G401.6 (cell line): ENCODE results near the gene BBS9.
"Not testable (repeated sequence)": the region's sequence is repeated elsewhere in the genome, so short reads cannot be mapped to it uniquely, and the experiment has no call there.

Experiments used
- FAIRE-seq: peaks from 2 replicates; lab custom pipeline; 2012; peaks lifted over from hg19 to GRCh38; lab: Jason Lieb, UNC

BBS9 gene

DNA sequence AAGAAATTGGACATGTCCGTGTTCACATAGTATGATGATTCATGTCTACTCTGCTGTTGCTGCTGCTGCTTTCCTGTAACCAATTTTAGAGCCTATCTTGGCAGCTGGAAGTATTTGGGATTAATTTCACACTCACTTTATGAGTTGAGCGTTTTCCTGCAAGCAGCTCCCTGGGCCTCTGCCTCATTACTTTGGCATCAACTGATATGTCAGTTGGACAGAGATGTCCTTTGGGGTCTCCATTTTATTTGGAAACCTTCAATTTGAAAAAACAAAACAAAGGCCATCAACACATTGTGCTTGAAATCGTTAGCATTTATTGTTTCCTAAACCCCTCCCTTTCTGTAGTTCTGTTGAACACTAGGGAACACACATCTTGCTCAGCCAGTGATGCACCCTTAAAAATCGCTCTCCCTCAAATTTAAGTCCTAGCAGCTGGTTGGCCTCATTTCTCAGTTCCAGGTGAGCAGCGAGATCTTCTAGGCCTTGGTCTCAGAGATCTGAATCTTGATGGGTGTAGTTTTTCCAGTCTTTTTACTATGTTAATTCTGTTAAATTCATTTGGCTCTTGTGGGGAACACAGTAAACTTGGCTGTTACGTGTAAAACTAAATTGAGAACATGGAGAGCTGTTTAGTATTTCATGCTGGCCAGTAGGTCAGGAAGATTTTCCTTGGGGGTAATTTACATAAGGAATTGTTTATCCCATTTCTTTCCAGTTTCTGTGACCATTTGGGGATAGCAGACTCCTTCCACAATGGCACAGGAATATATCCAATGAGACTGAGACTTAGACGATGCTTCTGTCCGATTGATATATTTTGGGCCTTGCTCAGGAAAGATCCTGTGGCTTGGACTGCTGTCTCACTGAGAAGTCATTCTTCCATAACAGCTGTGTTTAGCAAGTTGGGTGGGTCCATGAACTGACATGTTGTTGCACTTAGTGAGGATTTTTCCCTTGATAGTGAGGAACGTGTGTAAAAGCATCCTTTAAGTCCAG is 371.6 kb downstream of the BBS9 start:
- FAIRE-seq, result no peak

DNA sequence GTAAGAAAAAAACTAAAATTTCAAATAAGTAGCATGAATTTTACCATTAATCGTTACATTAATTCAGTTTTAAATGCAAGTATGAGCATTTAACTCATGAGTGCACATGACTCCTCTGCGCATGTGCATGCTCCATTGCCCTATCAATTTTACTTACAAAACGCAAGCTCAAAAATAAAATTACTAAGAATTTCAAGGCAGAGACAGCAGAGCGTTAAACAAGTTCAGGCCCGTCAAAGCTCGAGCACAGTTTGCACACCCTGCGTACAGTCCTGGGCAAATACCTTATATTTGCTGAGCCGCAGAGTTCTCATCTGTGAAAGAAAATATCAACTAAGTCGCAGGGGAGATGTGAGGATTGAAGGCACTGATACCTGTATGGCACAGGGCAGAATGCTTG is 373.6 kb downstream of the BBS9 start:
- FAIRE-seq, result no peak

DNA sequence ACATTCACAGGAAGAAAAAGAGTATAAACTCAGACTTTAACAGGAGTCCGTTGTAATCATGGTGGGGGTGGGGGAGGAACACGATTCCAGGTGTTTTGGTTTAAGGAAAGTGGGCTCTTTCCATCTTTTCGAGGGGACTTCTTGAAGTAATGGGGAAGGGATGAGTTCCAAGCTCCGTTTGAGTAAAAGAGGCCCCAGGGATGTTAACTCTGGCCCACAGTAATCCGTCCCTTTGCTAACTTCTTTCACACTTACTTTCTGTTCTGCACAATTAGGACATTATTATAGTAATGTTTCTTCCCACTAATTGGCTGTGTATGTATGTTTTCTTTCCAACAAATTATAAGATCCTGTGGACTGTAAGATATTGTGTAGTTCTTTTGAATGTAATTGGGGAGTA is 374.4 kb downstream of the BBS9 start:
- no peak for FAIRE-seq

DNA sequence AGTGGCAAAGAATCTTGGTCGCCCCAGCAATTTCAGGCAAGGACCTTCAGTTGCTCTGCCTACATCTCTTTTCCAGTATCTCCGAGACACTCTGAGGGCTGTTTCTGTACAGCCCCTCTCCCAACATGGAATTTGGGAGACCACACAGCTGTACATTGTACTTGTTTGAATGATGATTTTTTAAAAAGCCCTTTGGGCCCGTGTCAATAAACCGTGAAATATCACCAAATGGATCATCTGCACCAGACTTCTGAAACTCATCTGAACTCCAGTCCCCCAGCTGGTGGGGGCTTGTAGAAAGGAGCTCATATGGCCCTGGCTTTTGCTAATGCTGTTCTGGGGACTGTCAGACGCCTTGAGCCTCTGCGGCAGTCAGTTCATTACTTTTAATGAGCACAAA is 374.9 kb downstream of the BBS9 start:
- no peak for FAIRE-seq

DNA sequence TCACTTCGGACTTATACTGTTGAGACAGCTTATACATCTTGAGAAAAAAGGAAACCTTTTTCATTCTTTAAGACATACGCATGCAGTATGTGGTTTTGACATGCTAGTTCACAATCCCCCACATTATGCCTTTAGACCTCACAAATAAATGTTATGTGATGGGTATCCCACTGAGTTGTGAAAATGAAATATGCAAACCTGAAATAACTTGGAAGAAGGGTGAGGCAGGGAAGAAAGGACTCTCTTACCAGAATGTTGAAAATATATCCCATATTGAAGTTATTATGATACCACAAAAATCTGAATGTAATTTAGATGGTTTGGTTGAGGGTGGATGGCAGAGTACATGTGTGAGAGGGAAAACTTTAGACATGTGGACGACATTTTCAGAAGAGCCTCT is 379.8 kb downstream of the BBS9 start:
- no peak for FAIRE-seq

DNA sequence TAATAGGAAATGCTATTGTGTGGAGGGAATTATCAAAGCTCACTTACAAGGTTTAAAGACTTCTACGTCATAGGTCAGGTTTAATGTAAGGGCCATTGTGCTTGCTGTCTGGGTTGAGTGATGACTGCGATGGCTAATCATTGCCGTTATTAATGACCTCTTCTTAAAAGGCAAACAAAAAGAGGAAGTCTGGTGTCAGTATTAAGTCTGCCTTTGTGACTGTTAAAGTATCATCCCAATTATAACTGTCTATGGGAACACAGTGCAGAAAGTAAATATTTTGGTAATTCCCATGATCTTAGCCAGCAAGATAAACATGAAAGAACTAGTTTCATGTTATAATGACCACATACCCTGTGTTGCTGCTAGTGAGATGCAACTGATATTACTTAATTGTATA is 382.4 kb downstream of the BBS9 start:
- no peak for FAIRE-seq

DNA sequence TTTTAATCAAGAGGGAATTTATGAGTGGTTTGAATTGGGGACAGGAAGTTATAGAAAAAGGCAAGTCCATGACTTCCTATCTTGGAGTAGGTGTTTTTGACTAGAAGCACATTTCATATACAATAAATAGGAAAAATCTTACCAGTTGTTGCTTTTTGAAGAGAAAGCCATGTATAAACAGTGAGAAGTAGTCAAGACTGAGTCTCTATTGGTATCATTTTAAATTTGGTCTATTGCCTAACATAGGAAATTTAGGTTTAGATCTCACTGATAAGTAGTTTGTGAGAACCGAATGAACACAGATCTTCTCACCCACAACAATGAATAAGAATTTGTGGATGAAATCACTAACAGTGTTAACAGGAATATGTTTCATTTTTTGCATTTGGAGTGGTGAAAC is 387.2 kb downstream of the BBS9 start:
- no peak for FAIRE-seq

DNA sequence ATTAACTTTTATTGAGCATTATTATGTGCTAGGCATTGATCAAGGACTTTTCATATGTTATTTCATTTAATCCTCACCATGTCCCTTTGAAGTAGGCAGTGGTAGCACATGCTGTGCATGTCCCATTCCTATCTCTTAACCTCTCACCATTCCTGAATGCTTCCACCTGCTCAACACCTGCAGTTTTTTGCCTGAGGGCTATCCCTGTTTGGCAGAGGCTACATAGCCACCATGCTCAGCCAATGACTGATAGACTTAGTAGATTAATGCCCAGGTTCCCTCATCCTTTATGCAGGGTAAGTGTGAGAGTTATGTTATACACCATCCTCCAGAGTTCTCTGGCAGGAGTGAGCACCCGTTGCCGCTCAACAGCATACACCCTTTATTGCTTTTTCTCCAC is 387.8 kb downstream of the BBS9 start:
- FAIRE-seq, result no peak

DNA sequence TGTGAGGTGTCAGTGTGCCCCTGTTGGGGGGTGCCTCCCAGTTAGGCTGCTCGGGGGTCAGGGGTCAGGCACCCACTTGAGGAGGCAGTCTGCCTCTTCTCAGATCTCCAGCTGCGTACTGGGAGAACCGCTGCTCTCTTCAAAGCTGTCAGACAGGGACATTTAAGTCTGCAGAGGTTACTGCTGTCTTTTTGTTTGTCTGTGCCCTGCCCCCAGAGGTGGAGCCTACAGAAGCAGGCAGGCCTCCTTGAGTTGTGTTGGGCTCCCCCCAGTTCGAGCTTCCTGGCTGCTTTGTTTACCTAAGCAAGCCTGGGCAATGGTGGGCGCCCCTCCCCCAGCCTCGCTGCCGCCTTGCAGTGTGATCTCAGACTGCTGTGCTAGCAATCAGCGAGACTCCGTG is 397.6 kb downstream of the BBS9 start:
- FAIRE-seq, result not testable (repeated sequence)

DNA sequence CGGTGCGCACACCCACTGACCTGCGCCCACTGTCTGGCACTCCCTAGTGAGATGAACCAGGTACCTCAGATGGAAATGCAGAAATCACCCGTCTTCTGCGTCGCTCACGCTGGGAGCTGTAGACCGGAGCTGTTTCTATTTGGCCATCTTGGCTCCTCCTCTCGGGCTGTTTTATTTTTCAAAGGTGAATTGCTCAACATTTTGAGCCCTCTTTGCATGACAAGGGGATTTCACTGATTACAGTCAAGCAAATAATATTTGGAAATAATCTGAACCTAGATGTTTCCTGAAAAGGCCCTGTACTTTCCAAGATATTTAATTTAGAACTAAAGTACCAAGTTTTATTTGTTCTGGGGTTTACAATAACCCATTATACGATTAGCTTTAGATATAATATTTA is 398.2 kb downstream of the BBS9 start:
- FAIRE-seq, result not testable (repeated sequence)

DNA sequence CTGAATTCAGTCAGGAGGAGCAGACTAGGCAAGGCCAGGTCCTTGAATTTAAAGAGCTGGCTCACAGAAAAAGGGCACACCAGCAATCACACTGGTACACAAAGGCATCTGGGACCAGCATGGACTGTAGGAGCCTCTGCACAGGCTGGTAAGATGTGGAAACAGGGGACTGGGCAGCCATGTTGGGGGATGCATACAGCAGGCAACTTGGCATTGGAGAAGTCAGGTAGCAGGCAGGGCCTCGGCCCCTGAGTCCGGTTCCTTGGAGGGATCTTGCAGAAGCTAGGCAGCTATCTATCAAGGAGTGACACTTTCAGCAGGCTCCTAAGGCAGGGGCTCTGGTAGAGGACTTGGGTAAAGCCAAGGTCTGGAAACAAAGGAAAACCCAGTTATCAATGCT is 399.7 kb downstream of the BBS9 start:
- no peak for FAIRE-seq

DNA sequence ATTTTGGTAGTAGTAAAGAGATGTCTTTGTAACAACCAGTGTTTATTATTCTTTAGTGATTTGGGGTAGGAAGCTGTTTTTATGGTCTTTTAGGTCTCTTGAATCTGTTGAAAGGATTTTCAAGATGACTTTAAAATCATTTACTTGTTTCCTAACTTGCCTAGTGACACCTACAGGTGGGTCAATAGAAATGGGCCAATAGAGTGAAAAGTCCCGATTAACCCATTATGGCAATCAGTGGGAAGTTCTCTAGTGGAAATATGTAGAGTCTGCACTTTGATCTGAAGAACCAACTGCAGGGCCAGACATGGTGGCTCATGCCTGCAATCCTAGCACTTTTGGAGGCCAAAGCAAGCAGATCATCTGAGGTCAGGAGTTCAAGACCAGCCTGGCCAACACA is 401.3 kb downstream of the BBS9 start:
- no peak for FAIRE-seq

DNA sequence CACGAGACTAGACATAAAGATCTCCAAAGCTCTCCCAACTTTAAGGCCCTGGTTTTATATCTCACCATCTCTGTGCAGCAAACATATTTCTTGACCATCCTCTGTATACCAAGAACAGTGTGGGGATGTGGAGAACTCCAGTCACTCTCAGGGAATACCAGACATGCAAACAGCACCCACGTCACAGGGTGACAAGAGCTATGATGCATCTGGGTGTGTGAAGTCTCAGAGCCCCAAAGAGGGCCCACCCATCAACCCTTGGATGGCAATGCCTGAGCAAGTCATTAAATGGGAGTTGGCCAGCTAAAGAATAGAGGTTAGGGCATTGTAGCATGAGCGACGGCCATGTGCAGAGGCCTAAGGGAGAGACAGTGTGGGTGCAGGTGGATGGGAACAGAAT is 402.5 kb downstream of the BBS9 start:
- FAIRE-seq, result no peak

DNA sequence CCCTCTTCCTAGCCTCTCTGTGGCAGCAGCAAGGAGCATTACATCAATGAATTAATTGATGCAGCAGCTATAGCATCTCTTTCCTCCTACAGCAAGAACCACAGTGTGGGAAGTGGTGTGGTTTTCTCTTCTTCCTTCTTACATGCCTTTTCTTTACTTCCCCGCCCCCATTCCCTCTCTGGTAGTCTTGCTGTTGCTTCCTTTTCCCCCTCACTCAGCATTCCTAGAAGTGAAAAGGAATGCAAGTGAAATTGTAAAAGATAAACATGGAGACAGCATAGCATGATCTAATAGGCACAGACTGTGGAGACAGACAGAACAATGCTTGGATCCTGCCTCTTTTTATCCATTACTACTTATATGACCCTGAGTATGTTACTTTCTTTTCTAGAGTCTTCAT is 405.5 kb downstream of the BBS9 start:
- no peak for FAIRE-seq

DNA sequence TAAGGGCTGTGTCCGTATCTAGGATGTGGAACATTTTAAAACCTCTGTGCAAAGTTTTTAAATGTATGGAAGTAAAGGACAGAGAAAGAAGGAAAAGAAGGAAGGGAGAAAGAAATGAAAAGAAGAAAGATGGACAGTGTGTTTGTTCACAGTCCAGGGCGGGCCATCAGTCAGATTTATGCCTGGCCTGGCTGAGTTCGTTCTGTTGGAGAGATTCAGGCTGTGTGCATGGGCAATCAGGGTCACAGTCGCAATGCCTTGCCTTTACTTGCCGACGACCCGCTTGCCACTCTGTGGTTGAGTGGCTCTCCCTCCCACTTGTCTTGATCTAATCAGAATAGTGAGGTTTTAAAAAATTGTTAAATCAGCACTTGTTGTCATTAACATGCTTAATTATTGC is 406.6 kb downstream of the BBS9 start:
- no peak for FAIRE-seq

DNA sequence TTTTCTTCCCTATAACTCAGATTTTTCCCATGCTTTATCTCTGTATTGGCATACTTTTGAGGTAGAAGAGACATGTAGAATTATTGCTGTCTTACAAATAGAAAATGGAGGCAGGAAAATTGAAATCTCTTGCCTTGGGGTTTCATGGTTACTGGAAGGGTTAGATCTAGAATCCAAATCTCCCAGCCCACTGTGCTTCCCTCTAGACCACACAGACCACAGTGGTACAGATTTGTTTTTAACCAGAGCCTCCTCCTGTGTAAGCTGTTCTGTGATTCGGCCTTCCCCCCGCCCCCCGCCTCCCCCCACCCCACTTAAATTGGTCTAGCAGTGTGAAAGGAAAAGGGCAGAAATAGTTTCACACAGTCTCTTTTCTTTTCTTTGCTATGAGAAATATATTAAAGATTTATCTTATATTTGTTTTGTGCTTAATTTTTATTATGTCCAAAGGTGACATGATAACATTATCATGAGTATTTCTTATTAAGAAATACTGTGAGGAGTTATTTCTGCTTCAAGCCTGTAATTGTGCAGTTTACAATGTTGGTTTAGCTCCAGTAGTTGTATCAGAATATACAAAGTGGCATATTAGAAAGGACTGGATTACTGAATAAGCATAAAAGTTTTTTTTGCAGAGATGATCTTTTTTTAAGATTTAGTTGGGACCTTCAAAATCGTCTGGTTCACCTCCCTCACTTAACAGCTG is 407.2 kb downstream of the BBS9 start:
- FAIRE-seq, result no peak

DNA sequence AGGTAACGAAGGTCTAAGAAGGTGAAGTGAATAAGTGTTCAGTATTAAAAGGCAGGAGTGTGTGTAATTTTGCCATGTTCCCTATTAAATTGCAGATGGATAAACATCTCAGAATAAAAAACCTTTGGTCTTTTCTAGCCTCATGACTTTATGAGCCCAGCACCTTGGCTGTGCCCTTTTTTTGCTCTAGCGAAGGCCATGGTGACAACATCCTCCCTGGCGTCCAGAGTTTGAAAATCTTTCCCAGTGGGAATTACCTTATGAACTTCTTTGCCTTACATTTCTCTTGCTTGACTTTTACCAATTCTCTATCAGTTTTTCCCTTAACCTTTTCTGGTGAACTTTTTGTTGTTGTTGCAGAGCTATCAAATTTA is 407.7 kb downstream of the BBS9 start:
- no peak for FAIRE-seq

DNA sequence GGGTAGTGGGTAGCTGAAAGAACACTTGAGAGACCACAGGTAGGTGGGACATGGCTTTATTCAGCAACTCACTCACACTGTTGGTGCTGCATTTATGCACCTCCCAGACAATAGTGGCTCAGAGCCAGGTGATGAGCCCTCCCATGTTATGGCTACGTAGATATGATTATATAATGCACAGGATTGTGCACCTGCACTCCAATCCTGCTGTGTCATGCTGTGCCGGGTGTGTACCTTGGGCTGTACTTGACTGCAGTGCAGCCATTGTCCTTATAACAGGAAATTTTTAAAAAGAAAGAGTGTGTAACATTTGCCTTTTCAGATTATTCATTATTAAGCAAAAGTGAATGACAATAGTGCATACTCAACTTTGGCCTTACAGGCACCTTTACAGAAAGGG is 409.8 kb downstream of the BBS9 start:
- FAIRE-seq, result no peak

DNA sequence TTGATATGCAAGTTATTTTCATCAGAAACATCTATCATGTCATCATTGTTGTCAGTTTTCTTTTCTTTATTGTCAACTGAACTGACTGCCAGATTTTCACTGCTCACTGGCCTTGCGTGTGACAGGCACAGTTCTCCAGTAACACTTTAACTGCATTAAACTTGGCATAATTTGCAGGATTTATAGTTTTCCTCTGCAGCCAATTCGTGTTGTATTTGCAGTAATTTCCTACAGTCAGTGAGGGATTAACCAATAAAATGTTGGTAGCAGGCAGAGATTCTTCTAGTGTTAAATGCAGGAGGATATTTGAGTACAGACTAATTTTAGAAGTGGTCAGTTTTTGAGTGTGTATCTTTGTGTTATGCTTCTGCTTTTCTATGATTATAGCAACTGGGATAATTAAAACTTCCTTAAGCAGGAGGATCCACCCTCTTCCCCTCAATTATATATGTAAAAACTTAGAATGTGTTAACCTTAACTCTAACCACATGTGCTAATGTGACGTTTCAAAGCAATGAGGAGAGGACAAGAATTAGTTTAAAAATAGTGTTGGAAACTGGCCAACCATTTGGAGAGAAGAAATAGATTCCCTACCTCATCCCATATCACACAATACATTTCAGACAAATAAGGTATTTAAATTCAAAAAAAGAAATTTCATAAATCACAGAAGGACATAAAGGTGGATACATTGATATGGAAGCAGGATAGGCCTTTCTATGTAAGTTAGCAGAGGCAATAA is 410.5 kb downstream of the BBS9 start:
- no peak for FAIRE-seq

DNA sequence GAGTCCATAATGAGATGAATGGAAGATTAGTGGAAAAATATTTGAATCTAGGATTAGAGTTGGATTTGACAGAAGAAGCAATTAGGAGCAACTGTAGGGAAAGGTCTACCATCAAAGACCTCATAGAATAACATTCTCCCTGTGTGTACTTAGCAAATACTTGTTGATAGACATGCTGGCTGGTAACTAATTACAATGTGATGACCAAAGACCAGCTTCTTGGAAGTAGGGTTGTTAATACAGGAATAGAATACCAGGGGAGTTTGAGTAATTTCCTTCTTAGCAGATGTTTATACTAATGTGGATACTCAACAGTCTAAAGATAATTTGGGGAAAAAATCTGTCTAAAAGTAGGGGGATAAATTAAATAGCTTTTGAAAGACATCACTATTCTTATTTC is 418.5 kb downstream of the BBS9 start:
- no peak for FAIRE-seq

DNA sequence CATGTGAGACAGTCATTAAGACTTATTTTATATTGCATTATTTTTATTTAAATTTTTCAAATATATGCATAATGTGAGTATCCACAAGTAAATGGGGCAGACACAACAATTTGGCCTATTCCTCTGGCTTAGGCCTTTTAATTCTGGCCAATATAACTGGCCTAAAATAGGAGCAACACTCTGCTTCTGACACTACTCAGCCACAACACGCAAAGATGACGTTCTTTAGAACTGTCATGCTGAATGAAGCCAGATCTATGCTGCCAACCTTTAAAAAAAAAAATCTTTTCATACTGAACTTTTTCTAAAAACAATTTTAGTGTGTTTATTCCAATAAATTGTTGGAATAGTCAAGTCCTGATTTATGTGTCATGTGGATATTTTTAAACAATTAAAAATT is 421.0 kb downstream of the BBS9 start:
- FAIRE-seq, result no peak

DNA sequence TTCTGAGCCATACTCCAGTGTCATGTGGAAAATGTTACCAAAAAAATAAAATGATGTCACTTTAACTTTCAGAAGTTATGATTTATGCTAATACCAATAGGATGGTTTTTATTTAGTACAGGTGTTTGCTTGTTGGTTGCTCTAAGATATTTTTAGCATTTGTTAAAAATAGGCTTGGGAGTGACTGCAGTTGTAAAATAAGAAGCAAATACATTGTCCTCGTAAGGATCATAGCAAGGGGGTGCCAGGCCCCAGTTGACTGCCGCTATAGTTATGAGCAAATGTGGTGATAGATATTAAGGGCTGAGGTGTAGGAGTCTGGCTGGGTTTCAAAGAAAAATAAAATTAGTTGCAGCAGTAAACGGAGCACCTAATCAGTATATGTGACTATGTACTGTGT is 421.6 kb downstream of the BBS9 start:
- FAIRE-seq, result no peak

DNA sequence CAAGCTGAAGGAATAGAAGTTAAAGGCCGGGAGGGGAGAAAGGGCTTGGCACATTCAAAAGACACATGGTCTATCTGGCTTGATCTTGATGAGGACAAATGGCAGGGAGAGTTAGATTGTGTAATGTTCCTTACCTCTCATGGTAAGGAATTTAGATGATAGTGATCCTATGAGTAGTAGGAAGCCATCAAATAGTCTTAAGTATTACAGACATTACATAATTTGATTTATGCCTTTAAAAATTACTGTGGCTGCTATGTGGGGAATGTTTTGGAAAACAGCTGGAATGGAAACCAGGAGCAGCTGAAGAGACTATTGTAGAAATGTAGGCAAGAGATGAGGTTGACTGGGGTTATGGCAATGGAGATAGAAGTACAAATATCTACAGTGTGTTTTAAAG is 424.7 kb downstream of the BBS9 start:
- no peak for FAIRE-seq
